Duodenal mucosa (tissue), 2 donors: ENCODE results near the gene FTSJ3.
A peak's percentile ranks its signal among the peaks of the same experiment; 100 is the strongest.

Experiments
- H3K27ac ChIP-seq: one replicate; pipeline ENCODE4 v1.7.0; 2013; ENCODE audit warnings: low read depth, low read length
- H3K27me3 ChIP-seq, 2 donors: one replicate each; pipeline ENCODE4 v1.7.0; 2013; ENCODE audit warnings: low read length in 2 of 2, control low read depth in 1 of 2; ENCODE audit not compliant: insufficient read depth in 2 of 2, control insufficient read depth in 1 of 2
- H3K36me3 ChIP-seq, 2 donors: one replicate each; pipeline ENCODE4 v1.7.0; 2013; ENCODE audit warnings: low read length in 2 of 2, control low read depth in 1 of 2; ENCODE audit not compliant: insufficient read depth in 2 of 2, control insufficient read depth in 1 of 2
- H3K4me1 ChIP-seq, 2 donors: one replicate each; pipeline ENCODE4 v1.7.0; 2013; ENCODE audit warnings: low read length in 2 of 2, control low read depth in 1 of 2; ENCODE audit not compliant: insufficient read depth in 2 of 2, control insufficient read depth in 1 of 2
- H3K4me3 ChIP-seq, 2 donors: one replicate each; pipeline ENCODE4 v1.7.0; 2013; ENCODE audit warnings: low read length in 2 of 2, low read depth in 1 of 2
- H3K9ac ChIP-seq, 2 donors: one replicate each; pipeline ENCODE4 v1.7.0; 2013; ENCODE audit warnings: low read length in 2 of 2, low read depth in 1 of 2
- H3K9me3 ChIP-seq, 2 donors: one replicate each; pipeline ENCODE4 v1.7.0; 2013; ENCODE audit warnings: low read length in 2 of 2, control low read depth in 1 of 2; ENCODE audit not compliant: control insufficient read depth in 1 of 2

FTSJ3 gene

GRCh38 chr17:63773272-63774140 lies 54.0 kb downstream of the FTSJ3 start, which contains the start of gene CCDC47:
TSS of gene CCDC47 (minus strand) at chr17:63773597. CDS start at chr17:63766175, 7,422 bp downstream.
- peaks cover 18 to 24% of the 10 kb centered on the region in 2 donors for H3K4me1 ChIP-seq
- H3K4me3 ChIP-seq, result peak within 1 kb of the TSS; percentile 91 to 93
- H3K36me3 ChIP-seq, result peaks cover 7 to 18% of the 10 kb centered on the region in 2 donors
- H3K9ac ChIP-seq, result peak within 1 kb of the TSS; percentile 95 to 97
- H3K9me3 ChIP-seq, result no peaks in the 10 kb centered on the region
- H3K27ac ChIP-seq, result peak within 1 kb of the TSS; percentile 98
- H3K27me3 ChIP-seq, result no peaks in the 10 kb centered on the region

DNA sequence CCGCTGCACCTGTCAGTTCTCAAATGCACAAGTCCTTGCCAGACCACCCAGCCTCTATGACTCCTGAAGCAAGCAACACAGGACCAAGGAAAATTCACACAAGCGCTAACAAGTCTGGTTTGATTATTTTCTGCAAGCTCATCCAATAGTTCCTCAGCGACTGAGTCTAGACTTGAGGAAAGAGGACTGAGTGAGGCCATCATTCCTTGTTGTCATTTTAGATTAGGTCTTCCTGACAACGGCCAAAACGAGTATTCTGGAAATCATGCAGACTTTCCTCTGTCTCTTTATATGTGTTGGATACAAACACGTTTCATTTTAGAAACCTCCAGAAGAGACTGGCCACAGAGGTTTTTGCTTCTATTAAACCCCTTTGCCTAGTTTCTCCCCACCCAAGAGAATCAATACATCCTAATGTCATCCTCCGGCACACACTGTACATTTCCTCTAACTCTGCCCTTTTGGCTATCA lies 54.6 kb downstream of the FTSJ3 start:
- Histone ChIP-seq H3K4me3 (peak overlapping the region; percentile 83 to 90), H3K27ac (peak overlapping the region; percentile 98), H3K36me3 (peaks cover 2 to 15% of the 10 kb centered on the region in 2 donors), H3K27me3 (no peaks in the 10 kb centered on the region), H3K9ac (peak overlapping the region; percentile 95 to 97), H3K9me3 (no peaks in the 10 kb centered on the region), H3K4me1 (peaks cover 18 to 24% of the 10 kb centered on the region in 2 donors)
